ENCODE measurements around the gene FNBP1. TPM values are rescaled to one million over a fixed set of nuclear protein-coding genes. Genes with fewer than 3 reads are reported as not detected.
A peak's percentile ranks its signal among the peaks of the same experiment; 100 is the strongest.

Gene FNBP1
- total RNA-seq, 6 experiments from 2014 or later = 34.7 to 40.6 (median 35.5) TPM

- Mint-ChIP-seq H3K27me3 (ENCODE audit: insufficient read depth) (no peaks in the 10 kb centered on the region; the same call in 1 of the 2 replicates), H3K36me3 (ENCODE audit: low read depth) (peaks cover 30% of the 10 kb centered on the region), H3K4me1 (ENCODE audit: low read depth) (peaks cover under 1% of the 10 kb centered on the region), H3K4me3 (no peak overlapping the region), H3K27ac (no peak overlapping the region), H3K9me3 (no peaks in the 10 kb centered on the region)
- DNase-seq = no peak
- TF ChIP-seq CTCF (IDR thresholded peaks at IDR 0.05) = no peak
Measured at GRCh38 chr9:130078547-130078946, 35.6 kb upstream of the FNBP1 start.

DNA sequence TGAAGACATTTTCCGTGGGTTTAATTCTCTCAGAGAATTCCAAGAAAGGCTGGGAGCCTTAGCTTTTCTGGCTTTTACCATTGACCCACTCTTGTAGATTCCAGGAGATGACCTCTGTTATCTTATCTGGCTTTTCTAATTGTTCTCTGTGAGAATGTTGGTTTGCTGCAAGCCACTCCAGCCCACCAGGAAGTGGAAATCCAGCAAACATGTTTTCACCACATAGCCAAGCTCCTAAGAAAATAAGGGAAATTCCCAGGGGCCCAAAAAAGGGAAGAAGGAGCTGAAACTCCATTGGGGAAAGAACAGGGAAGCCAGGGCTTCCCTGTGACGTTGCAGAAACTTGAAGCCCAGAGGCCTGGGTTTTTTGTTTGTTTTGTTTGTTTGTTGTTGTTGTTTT, 30.4 kb upstream of the FNBP1 start:
- peaks cover 16% of the 10 kb centered on the region for H3K4me1 Mint-ChIP-seq (ENCODE audit: low read depth)
- no peak for DNase-seq
- no peaks in the 10 kb centered on the region; the same call in 1 of the 2 replicates for H3K27me3 Mint-ChIP-seq (ENCODE audit: insufficient read depth)
- no peak for TF ChIP-seq CTCF (IDR thresholded peaks at IDR 0.05)
- H3K9me3 Mint-ChIP-seq = no peaks in the 10 kb centered on the region
- peaks cover 12% of the 10 kb centered on the region for H3K36me3 Mint-ChIP-seq (ENCODE audit: low read depth)
- H3K4me3 Mint-ChIP-seq = no peak overlapping the region; the same call in 1 of the 2 replicates
- H3K27ac Mint-ChIP-seq = peak overlapping the region; percentile 69

DNA sequence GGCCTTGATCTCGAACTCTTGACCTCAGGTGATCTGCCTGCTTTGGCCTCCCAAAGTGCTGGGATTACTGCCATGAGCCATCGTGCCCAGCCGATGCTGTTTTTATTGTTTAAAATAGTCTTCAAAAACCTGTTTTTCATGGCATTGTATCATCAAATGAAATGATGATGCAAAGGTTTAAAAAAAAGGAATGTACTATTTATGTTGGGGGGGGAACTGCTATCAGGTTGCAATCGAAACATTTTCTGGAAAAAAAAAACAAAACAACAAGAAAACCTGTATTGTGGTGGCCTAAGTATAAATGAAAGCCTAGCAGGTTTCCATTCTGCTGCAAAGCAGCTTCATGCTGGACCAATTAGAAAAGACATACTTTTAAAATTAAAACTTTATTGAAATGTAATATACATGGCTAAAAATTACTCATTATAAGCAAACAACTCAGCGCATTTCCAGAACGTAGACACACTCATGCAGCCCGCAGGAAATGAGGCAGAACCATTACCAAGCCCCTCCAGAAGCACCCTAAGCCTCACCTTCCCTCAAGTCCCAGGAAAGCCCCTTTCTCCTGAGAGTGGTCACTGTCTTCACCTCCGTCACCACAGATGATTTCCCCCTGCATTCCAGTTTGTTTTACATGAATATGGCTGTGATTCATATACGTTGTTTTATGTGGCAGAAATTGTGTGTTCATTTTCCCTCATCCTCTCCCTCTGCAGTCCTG, 29.7 kb upstream of the FNBP1 start:
- Mint-ChIP-seq H3K27ac (peak overlapping the region; percentile 69), H3K27me3 (ENCODE audit: insufficient read depth) (no peaks in the 10 kb centered on the region; the same call in 1 of the 2 replicates), H3K9me3 (no peaks in the 10 kb centered on the region), H3K4me1 (ENCODE audit: low read depth) (peaks cover 19% of the 10 kb centered on the region), H3K4me3 (peak overlapping the region; percentile 28; the same call in 1 of the 2 replicates), H3K36me3 (ENCODE audit: low read depth) (peaks cover 7% of the 10 kb centered on the region)
- DNase-seq = peak; percentile 21
- TF ChIP-seq CTCF (IDR thresholded peaks at IDR 0.05) = no peak

DNA sequence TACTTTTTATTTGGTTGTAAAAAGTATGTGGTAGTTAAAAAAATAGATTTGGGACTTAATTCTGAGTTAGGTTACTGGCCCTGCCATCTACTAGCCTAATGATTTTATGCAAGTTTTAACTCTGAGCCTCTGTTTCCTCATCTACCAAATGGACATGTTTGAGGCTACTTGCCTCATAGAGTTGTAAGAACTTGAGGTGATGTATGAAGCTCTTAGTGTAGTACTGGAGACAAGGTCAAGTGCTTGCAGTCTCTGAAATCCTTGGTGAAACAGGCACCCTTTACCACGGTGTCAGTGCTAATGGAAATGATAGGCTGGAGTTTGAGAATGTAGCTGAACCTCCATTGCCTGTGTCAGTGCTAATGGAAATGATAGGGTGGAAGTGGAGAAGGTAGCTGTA, 26.1 kb upstream of the FNBP1 start:
- no peak for TF ChIP-seq CTCF (IDR thresholded peaks at IDR 0.05)
- H3K27ac Mint-ChIP-seq = no peak overlapping the region
- no peaks in the 10 kb centered on the region for H3K36me3 Mint-ChIP-seq (ENCODE audit: low read depth)
- peaks cover 25% of the 10 kb centered on the region for H3K4me1 Mint-ChIP-seq (ENCODE audit: low read depth)
- DNase-seq = no peak
- no peak overlapping the region for H3K4me3 Mint-ChIP-seq
- H3K27me3 Mint-ChIP-seq (ENCODE audit: insufficient read depth) = no peaks in the 10 kb centered on the region; the same call in 1 of the 2 replicates
- no peaks in the 10 kb centered on the region for H3K9me3 Mint-ChIP-seq

- H3K4me1 Mint-ChIP-seq (ENCODE audit: low read depth) = peaks cover 25% of the 10 kb centered on the region
- H3K36me3 Mint-ChIP-seq (ENCODE audit: low read depth) = peaks cover 12% of the 10 kb centered on the region; the same call in 1 of the 2 replicates
- no peak for TF ChIP-seq CTCF (IDR thresholded peaks at IDR 0.05)
- no peak for DNase-seq
- no peak overlapping the region for H3K4me3 Mint-ChIP-seq
- H3K27ac Mint-ChIP-seq = no peak overlapping the region
- no peaks in the 10 kb centered on the region for H3K9me3 Mint-ChIP-seq
- no peaks in the 10 kb centered on the region for H3K27me3 Mint-ChIP-seq (ENCODE audit: insufficient read depth)
Measured at GRCh38 chr9:130064621-130065020, 21.6 kb upstream of the FNBP1 start.
